Stimulated activated naive CD8-positive, alpha-beta T cell treated with anti-CD3 and anti-CD28 coated beads, Interleukin-15, amount 100 ng/mL, for 72 hours (primary cell): ENCODE results near the gene MRPL12.

Experiments used
- ATAC-seq: fragments of 150-1000 bp; cut with Tn5 transposase; 2 replicates; pipeline ENCODE4 v1.10.0; 2021; ENCODE audit warnings: mild to moderate bottlenecking, moderate library complexity
- DNase-seq, 2 donors: peaks; one replicate each; pipeline ENCODE4 v3.0.0; 2021 to 2022
- H3K27ac Mint-ChIP-seq, 2 donors: one replicate each; pipeline ENCODE4 v1.8.0; 2022; ENCODE audit warnings: mild to moderate bottlenecking in 2 of 2, mixed read lengths in 2 of 2, moderate library complexity in 2 of 2
- H3K27me3 Mint-ChIP-seq: one replicate; pipeline ENCODE4 v1.8.0; 2022; ENCODE audit warnings: mixed read lengths
- H3K4me1 Mint-ChIP-seq: one replicate; pipeline ENCODE4 v1.8.0; 2022; ENCODE audit warnings: mild to moderate bottlenecking, mixed read lengths
- H3K4me3 Mint-ChIP-seq, 2 donors: one replicate each; pipeline ENCODE4 v1.8.0; 2022; ENCODE audit warnings: mild to moderate bottlenecking in 2 of 2, mixed read lengths in 2 of 2, moderate library complexity in 1 of 2
- H3K9me3 Mint-ChIP-seq, 2 donors: one replicate each; pipeline ENCODE4 v1.8.0; 2022; ENCODE audit warnings: mixed read lengths in 2 of 2

MRPL12 gene

DNA sequence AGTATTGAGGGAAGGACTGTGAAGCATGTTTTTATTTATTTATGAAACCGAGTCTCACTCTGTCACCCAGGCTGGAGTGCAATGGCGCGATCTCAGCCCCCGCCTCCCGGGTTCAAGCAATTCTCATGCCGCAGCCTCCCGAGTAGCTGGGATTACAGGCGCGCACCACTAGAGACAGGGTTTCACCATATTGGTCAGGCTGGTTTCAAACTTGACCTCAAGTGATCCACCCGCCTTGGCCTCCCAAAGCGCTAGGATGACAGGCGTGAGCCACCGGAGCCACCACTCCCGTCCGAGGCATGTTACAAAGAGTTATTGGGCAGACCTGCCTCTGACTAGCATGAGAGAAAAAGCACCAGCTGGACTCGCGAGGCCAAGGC, 3.1 kb downstream of the MRPL12 start:
- Mint-ChIP-seq H3K27me3 (no peaks in the 10 kb centered on the region), H3K4me3 (no peak overlapping the region), H3K9me3 (no peaks in the 10 kb centered on the region), H3K27ac (no peak overlapping the region), H3K4me1 (peaks cover 67% of the 10 kb centered on the region)
- DNase-seq, result no peak
- ATAC-seq, result no peak

DNA sequence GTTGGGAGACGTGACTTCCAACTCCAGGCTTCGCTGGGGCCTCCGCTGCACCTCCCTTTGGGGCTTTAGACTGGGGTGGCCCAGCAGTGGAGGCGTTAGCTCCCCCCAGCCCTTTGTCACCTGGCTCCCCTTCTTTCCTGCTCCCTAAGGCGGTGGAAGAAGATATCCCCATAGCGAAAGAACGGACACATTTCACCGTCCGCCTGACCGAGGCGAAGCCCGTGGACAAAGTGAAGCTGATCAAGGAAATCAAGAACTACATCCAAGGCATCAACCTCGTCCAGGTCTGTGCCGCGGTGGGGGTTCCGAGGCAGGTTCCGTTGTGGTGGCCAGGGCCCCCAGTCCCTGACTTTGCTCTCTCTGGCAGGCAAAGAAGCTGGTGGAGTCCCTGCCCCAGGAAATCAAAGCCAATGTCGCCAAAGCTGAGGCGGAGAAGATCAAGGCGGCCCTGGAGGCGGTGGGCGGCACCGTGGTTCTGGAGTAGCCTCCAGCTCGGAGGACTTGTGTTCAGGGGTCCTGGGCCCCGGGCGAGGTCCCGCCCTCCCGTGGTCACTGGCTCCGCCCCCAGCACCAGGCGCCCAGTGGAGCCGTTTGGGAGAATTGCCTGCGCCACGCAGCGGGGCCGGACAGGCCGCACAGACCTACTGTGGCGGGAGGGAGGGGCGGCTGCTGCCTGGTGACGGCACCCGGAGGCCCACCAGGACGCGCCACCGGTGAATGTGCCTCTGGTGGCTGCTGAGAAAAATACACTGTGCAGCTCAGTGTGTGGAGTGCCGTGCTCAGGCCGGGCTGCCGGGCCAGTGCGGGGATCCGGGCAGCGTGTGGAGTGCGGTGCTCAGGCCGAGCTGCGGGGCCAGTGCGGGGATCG, 3.8 kb downstream of the MRPL12 start:
- no peaks in the 10 kb centered on the region for H3K27me3 Mint-ChIP-seq
- DNase-seq (peak in 1 of 2 donors; percentile 13), ATAC-seq (no peak)
- H3K4me1 Mint-ChIP-seq, result peaks cover 65% of the 10 kb centered on the region
- no peaks in the 10 kb centered on the region for H3K9me3 Mint-ChIP-seq
- H3K27ac Mint-ChIP-seq, result peak overlapping the region in 1 of 2 donors; percentile 27
- no peak overlapping the region for H3K4me3 Mint-ChIP-seq

DNA sequence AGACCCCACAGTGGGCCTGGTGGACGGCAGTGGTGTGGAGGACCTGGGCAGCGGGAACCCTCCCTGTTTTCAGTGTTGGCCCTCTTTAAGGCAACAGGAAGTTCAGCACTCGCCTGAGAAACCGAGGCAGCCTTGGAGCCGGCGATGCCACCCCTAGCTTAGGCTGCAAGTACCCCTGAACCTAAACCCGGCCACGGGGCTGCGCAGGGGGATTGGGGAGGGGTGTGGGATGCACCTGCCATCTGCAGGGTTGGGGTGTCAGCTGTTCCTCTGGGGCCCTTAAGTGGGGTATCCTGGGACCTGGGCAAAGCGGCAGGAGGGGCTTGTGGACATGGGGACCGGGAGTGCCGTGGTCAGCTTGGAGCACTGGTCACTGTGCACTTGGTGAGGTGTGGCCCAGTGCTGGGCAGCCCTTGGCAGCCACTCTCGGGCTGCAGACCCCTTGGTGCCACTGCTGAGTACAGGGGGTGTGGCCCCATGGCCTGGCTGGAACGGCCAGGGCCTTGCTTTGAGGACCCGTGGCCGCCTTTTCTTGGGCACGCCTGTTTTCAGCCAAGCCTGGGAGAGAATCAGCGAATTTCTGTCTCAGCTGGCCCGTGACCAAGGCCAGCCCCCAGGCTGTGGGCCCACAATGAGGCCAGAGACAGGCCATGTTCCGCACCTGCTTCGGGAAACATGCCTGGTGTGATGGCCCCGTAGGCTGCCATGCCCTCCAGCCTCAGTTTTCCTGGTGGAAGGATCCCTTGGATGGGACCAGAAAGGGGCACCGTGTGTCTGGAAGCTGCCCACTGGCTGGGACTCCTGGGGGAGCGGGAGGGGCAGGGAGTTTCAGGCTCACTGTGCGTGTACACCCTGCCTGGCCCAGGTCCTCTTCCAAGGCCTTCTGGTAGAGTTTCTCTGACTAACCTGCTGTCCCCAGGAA, 4.8 kb downstream of the MRPL12 start:
- H3K4me1 Mint-ChIP-seq, result peaks cover 63% of the 10 kb centered on the region
- DNase-seq, result no peak

DNA sequence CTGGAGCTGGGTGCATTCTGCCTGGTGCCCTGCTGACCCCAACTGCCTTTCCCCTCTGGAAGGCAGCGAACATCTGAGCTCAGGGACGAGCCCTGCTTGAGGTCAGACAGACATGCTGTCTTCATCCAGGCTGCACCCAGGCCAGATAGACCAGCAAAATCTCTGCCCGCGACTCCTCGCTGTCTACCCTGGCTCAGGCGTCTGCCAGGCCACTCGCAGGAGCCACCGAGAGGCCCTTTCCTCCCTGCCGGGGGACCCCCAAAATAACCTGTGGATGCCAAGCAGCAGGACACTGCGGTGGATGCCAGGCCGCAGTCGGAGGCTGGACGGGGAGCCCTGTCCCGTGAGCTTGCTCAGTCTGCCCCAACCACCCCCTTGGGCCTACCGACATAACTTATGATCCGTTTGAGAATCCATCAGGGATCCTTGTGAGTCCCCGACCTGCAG, 5.6 kb downstream of the MRPL12 start:
- Mint-ChIP-seq H3K27ac (no peak overlapping the region), H3K27me3 (no peaks in the 10 kb centered on the region), H3K9me3 (no peaks in the 10 kb centered on the region), H3K4me3 (no peak overlapping the region), H3K4me1 (peaks cover 71% of the 10 kb centered on the region)
- DNase-seq, result no peak
- ATAC-seq, result no peak

More for the DNA sequence above, 4.8 kb downstream of the MRPL12 start:
- ATAC-seq, result no peak
- Mint-ChIP-seq H3K4me3 (no peak overlapping the region), H3K9me3 (no peaks in the 10 kb centered on the region), H3K27me3 (no peaks in the 10 kb centered on the region), H3K27ac (no peak overlapping the region)

DNA sequence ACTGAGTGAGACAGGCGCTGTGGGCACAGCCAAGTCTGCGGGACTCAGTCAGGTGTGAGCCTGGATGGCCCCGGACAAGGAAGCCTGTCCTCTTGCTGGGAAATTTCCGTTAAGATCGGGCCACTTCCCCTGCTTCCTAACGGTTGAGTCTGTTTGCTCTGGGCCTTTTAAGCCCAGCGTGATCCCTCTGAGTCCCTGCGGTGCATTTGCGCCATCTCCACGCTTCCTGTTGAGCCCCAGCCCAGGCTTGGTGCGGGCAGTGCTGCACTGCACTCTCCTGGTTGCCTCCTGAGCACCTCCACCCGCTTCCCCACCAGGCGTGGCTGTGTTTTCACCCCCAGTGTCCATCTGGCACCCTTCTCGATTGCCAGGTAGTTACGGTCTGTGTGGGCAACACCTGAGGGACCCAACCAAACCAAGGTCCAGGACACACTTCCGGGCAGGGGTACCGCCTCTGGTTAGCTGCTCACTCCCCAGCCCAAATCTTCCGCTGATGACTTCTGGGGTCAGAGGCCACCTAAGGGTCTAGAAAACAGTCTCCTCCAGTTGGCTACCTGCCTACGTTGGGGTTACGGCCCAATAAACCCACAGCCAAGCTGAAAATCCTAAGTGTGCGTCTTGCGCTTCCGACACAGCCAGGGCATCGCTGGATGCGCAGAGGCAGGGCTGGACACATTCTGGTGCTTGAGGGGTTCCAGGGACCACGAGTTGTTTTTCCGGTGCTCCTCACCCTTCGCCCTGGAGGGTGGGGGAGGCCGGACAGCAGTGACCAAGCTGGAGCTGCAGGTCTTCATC, 7.5 kb downstream of the MRPL12 start:
- H3K27ac Mint-ChIP-seq, result peak overlapping the region in 1 of 2 donors; percentile 63
- peak overlapping the region; percentile 81 to 88 for H3K4me3 Mint-ChIP-seq
- H3K4me1 Mint-ChIP-seq, result peaks cover 62% of the 10 kb centered on the region
- ATAC-seq (no peak), DNase-seq (peak in 1 of 2 donors; percentile 28)
- no peaks in the 10 kb centered on the region for H3K9me3 Mint-ChIP-seq
- H3K27me3 Mint-ChIP-seq, result no peaks in the 10 kb centered on the region

DNA sequence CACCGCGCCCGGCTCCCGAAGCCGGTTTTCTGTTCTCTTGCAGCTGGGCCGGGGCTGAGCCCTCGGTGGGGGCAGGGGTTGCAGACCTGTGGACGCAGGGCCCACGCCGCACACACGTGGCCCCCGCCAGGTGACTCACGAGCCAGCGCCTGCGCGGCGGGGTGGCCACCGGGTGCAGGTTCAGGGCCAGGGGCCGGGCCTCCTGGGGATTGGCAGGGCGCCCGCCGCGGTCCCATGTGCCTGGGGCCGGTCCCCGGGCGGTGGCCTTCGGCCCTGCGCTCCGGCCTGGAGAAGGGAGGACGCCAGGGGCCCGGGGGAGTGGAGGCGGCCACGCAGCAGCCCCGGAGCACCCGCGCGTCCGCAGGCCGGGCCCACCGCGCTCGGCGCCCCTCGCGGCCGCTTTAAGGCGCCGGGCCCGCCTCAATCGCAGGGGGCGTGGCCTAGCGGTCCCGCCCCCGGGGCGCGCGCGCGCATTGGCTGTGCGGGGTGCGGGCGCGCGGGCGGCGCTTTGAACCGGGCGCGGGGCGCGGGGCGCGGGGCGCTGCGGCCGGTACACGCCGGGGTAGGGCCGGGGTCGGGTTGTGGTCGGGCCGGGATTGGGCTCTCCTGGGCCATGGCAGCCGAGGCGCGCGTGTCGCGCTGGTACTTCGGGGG, 8.8 kb downstream of the MRPL12 start, which contains the start of gene SLC25A10:
Gene SLC25A10 (plus strand): TSS at position 471 of the 654 bp plus-strand sequence. CDS start 143 bp downstream, at position 614.
- peak; percentile 91 for ATAC-seq
- no peaks in the 10 kb centered on the region for H3K27me3 Mint-ChIP-seq
- peaks cover 50% of the 10 kb centered on the region for H3K4me1 Mint-ChIP-seq
- peak; percentile 86 for DNase-seq
- peak within 1 kb of the TSS; percentile 88 to 90 for H3K4me3 Mint-ChIP-seq
- peak within 1 kb of the TSS; percentile 88 to 95 for H3K27ac Mint-ChIP-seq
- H3K9me3 Mint-ChIP-seq, result no peaks in the 10 kb centered on the region

DNA sequence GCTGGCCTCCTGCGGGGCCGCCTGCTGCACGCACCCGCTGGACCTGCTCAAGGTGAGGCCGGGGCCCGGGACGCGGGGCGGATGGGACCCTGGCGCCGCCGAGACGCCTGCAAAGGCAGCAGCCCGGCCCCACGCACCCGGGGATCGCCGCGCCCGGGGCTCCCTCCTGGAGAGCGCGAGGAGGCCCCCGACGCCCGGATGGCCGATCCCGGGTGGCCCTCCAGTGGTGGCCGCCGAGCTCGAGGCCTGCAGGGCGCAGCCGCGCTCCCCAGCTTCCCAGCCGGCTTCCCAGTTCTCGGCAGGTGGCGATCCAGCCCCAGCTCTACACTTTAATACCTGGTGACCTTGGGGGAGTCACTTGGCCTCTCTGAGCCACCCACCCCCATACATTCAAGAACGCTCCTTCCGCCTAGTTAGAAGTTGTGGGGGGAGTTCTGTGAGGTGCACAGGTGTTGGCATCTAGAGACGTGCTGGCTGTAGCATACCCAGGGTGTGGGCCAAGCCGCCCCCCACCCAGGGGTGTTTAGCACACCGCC, 9.4 kb downstream of the MRPL12 start:
- DNase-seq (no peak), ATAC-seq (peak; percentile 46)
- H3K27ac Mint-ChIP-seq, result peak overlapping the region in 1 of 2 donors; percentile 70
- peaks cover 45% of the 10 kb centered on the region for H3K4me1 Mint-ChIP-seq
- no peaks in the 10 kb centered on the region for H3K9me3 Mint-ChIP-seq
- H3K4me3 Mint-ChIP-seq, result peak overlapping the region; percentile 86 to 90
- no peaks in the 10 kb centered on the region for H3K27me3 Mint-ChIP-seq

DNA sequence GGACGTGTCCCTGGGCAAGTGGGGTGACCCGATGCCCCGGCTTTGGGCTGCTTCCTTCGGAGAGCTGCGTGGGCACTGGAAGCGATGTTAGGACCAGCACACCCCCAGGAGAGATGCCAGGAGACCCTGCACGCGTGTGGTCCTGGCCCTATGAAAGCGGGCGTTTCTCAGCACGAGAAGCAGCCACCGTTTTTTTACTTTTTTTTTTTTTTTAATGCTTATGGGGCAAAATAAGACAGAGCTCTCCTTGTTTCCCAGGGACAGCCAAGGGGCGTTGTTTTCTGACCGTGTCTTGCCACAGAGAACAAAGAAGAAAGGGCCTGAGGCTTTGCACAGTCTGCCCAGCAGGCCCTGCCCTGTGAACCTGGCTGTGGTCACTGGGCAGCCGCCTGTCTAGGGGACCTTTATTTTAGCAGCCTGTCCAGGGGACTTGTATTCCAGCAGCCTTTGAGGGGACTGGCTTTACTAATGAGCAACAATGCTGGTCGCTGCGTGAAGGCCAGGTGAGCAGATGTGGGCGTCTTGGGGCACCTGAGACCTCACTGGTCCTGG, 9.9 kb downstream of the MRPL12 start:
- Mint-ChIP-seq H3K4me1 (peaks cover 43% of the 10 kb centered on the region), H3K4me3 (peak overlapping the region; percentile 86 to 90), H3K27ac (peak overlapping the region; percentile 70 to 88), H3K9me3 (no peaks in the 10 kb centered on the region), H3K27me3 (no peaks in the 10 kb centered on the region)
- DNase-seq, result no peak
- ATAC-seq, result no peak

DNA sequence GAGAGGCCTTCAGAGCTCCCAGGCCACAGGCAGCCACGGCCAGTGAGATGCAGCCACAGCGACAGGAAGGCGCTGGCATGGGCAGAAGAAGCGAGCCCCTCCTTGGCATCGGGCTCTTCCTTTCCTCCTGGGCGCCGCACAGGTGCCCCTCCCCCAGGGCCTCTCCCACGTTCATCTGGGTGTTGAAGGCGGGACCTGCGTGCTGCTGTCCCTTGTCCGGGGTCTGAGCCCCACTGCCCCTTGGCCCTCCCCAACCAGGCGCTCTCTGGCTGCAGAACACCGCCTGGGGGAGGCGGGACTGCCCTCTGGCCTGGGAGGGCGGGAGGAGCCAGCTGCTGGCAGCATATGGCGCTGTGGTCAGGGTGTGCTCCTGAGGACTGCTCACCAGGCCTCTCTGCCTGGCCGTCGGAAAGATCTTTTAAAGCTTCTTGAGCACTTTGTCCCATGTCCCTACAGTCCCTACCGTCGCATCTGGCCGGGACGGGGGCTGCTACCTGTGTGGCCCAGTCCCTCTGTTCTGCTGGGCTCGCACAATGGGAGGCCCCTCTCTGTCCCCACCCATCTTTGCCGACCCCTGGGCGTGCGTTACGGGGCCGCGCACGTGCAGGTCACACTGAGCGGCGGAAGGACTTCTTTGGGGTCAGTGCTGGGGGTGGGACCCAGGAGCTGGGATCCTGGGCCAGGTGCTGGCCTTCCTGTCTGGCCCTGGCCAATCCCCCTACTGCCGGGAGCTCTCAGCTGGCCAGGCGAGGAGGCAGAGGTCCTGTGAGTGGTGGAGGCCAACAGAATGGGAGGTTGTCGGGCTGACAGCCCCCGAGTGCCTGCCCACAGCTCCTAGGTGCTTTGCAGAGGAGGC, 10.6 kb downstream of the MRPL12 start:
- Mint-ChIP-seq H3K27ac (no peak overlapping the region), H3K4me1 (peaks cover 43% of the 10 kb centered on the region), H3K27me3 (no peaks in the 10 kb centered on the region), H3K4me3 (peak overlapping the region in 1 of 2 donors; percentile 86), H3K9me3 (no peaks in the 10 kb centered on the region)
- ATAC-seq, result no peak
- peak in 1 of 2 donors; percentile 18 for DNase-seq

DNA sequence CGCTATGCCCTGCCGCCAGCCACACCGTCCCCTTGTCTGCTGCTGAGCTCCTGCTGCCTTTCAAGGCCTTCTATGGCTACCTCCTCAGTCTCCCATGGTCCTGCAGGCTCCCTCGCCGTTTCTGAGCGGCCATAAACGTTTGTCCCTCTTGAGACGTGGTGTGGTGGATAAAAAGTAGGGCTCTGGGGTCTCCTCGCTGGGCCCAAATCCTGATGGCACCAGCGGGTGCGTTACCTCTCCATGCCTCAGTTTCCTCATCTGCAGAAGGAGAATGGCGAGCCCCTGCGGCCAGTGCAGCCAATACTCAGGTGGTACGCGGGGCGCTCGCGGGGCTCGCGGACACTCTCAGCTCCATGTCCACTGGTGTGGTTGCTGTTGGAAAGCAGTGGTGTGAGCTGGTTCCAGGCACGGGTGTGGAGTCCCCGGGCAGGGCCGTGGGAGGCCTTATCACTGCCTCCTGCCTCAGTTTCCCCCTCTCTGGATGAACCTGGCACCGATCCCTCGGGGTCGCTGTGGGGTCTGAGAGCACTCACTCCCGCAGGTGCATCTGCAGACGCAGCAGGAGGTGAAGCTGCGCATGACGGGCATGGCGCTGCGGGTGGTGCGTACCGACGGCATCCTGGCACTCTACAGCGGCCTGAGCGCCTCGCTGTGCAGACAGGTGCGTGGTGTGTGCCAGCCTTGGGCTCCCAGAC, 11.4 kb downstream of the MRPL12 start:
- DNase-seq, result no peak
- Mint-ChIP-seq H3K4me1 (peaks cover 43% of the 10 kb centered on the region), H3K27ac (no peak overlapping the region), H3K9me3 (no peaks in the 10 kb centered on the region), H3K27me3 (no peaks in the 10 kb centered on the region), H3K4me3 (peak overlapping the region; percentile 18 to 29)
- ATAC-seq, result no peak

DNA sequence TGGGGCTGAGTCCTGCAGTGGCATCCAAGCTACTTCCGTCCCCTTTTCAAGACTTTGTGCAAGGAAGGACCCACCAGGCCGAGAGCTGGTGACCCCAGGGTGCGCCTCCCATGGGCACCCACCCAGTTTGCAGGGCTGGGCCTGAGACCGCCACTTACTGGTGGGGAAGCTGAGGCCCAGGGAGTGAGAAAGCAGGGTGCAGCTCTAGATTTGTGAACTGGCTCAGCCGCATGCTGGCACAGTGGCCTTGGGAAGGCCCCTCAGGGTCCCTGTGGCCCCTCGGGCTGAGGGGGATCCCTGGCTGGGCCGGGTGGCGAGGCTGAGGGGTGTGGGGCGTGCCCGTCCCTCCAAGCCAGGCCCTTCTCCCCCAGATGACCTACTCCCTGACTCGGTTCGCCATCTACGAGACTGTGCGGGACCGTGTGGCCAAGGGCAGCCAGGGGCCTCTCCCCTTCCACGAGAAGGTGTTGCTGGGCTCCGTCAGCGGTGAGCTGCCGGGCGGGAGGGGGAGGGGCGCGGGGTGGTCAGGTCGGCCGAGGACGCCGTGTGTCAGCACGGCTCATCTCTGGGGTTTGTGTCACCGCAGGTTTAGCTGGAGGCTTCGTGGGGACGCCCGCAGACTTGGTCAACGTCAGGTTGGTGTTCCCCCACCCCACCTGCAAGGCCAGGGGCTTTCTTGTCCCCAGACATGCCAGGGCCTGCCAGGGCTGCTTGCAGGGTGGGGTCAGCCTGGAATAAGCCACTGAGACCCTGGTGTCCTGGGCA, 12.1 kb downstream of the MRPL12 start:
- Mint-ChIP-seq H3K4me1 (peaks cover 37% of the 10 kb centered on the region), H3K27ac (no peak overlapping the region)
- no peak for ATAC-seq

DNA sequence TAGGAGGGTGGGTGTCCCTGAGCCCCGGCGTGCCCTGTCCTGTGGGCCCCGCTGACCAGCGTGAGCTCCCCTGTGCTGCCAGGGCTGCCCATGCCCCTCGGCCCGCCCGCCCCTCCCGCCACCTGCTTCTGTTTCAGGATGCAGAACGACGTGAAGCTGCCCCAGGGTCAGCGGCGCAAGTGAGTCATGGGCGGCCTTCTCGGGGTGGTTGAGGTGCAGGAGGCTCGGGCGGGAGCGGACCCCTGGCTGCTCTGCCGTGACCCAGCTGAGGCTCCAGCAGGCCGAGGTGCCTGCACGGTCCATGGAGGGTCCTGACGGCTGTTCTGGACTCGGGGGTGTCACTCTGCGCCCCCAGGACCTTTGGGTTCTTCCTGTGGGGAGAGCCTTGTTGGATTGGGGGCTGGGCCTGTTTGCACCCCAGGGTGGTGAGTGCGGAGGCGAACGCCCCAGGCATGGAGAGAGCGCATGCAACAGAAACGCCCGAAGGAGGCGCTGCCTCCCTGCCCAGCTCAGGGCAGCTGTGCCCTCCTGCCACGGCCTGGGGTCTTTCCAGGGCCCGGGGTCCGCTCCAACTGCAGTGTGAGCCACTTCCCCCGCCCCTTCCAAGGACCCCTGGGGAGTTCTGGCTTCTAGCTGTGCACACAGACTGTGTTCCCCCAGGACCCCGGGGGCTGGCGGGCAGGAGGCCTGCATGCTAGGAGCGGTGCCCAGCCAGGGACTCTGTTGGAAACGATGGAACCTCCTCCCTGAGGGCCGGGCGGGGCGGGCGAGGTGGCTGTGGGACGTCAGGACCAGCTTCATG, 12.9 kb downstream of the MRPL12 start:
- H3K4me1 Mint-ChIP-seq, result peaks cover 29% of the 10 kb centered on the region
- no peak for ATAC-seq
- H3K4me3 Mint-ChIP-seq, result no peak overlapping the region
- H3K27me3 Mint-ChIP-seq, result no peaks in the 10 kb centered on the region
- H3K9me3 Mint-ChIP-seq, result no peaks in the 10 kb centered on the region
- DNase-seq, result no peak
- H3K27ac Mint-ChIP-seq, result no peak overlapping the region

More for the DNA sequence above, 12.1 kb downstream of the MRPL12 start:
- H3K9me3 Mint-ChIP-seq, result no peaks in the 10 kb centered on the region
- DNase-seq, result no peak
- H3K4me3 Mint-ChIP-seq, result no peak overlapping the region
- H3K27me3 Mint-ChIP-seq, result no peaks in the 10 kb centered on the region
